K562 (cell line): ENCODE data around the gene EZH1. TPM values are rescaled to one million over a fixed set of nuclear protein-coding genes. Genes with fewer than 3 reads are reported as not detected.
A peak's percentile ranks its signal among the peaks of the same experiment; 100 is the strongest.

Source experiments
- ARID2 ChIP-seq: fragments of 450-650 bp; IDR thresholded peaks from 2 replicates; pipeline ENCODE4 v1.6.1; 2017; ENCODE audit warnings: antibody characterized with exemption, mild to moderate bottlenecking
- BCLAF1 ChIP-seq, 2 experiments: fragments of 450-650 bp in 1 of 2; IDR thresholded peaks; 2 replicates each; pipeline ENCODE4 v1.6.1; 2011 to 2017; ENCODE audit warnings: low read depth in 2 of 2, antibody characterized with exemption in 1 of 2, borderline replicate concordance in 1 of 2, low read length in 1 of 2, mild to moderate bottlenecking in 1 of 2, mixed read lengths in 1 of 2; ENCODE audit not compliant: control insufficient read depth in 1 of 2
- CBX1 ChIP-seq: sonication (generic); IDR thresholded peaks from 2 replicates; pipeline ENCODE4 v1.6.1; 2016; ENCODE audit warnings: antibody characterized with exemption, low read depth, mild to moderate bottlenecking
- GTF2E2 ChIP-seq: fragments of 200-800 bp; sonication (Bioruptor generic); IDR thresholded peaks from 2 replicates; pipeline ENCODE4 v1.6.1; 2016; ENCODE audit warnings: missing genetic modification characterization, missing compliant biosample characterization
- HSF4 ChIP-seq: fragments of 250-450 bp; sonication (Bioruptor Pico); IDR thresholded peaks from 2 replicates; pipeline ENCODE4 v2.1.2; 2022; ENCODE audit warnings: mild to moderate bottlenecking, moderate library complexity, borderline replicate concordance
- LEF1 ChIP-seq: fragments of 450-650 bp; IDR thresholded peaks from 2 replicates; pipeline ENCODE4 v1.6.1; 2016; ENCODE audit warnings: mild to moderate bottlenecking
- MCM2 ChIP-seq: fragments of 450-650 bp; IDR thresholded peaks from 2 replicates; pipeline ENCODE4 v1.6.1; 2017; ENCODE audit warnings: low read depth, mild to moderate bottlenecking
- MCM7 ChIP-seq, 2 experiments: fragments of 450-650 bp; IDR thresholded peaks; 2 replicates each; pipeline ENCODE4 v1.6.1; 2016 to 2018
- NKRF ChIP-seq: fragments of 450-650 bp; IDR thresholded peaks from 2 replicates; pipeline ENCODE4 v1.6.1; 2016; ENCODE audit warnings: borderline replicate concordance
- PHB ChIP-seq: fragments of 250-450 bp; sonication (Bioruptor Pico); IDR thresholded peaks from 2 replicates; pipeline ENCODE4 v1.5.0; 2021
- PML ChIP-seq: IDR thresholded peaks from 2 replicates; pipeline ENCODE4 v1.6.1; 2012; ENCODE audit warnings: low read length, inconsistent platforms
- POLR2AphosphoS2 ChIP-seq: IDR thresholded peaks from 2 replicates; pipeline ENCODE4 v1.6.1; 2012; ENCODE audit warnings: low read length, improper control_type of control experiment
- SIN3A ChIP-seq, 2 experiments: fragments of 150-350 bp in 1 of 2; IDR thresholded peaks; 2 replicates each; pipeline ENCODE4 v1.6.1; 2011 to 2016; ENCODE audit warnings: borderline replicate concordance in 2 of 2, low read depth in 2 of 2, low read length in 2 of 2, mild to moderate bottlenecking in 2 of 2, moderate library complexity in 2 of 2; ENCODE audit not compliant: control insufficient read depth in 1 of 2
- STAG1 ChIP-seq: sonication (generic); formaldehyde crosslinking; IDR thresholded peaks from 2 replicates; pipeline ENCODE4 v1.5.0; 2020; ENCODE audit warnings: missing genetic modification reagents, borderline replicate concordance
- TAF1 ChIP-seq: IDR thresholded peaks from 2 replicates; pipeline ENCODE4 v1.6.1; 2011; ENCODE audit warnings: mild to moderate bottlenecking, low read length, moderate library complexity; ENCODE audit not compliant: insufficient read depth, control insufficient read depth, severe bottlenecking; ENCODE audit errors: extremely low read depth
- TAF15 ChIP-seq: fragments of 200-400 bp; formaldehyde crosslinking; IDR thresholded peaks from 2 replicates; pipeline ENCODE4 v1.6.1; 2017; ENCODE audit warnings: mild to moderate bottlenecking, low read depth, low read length, moderate library complexity
- TCF7L2 ChIP-seq: fragments of 150-350 bp; IDR thresholded peaks from 2 replicates; pipeline ENCODE4 v1.6.1; 2016; ENCODE audit warnings: low read depth, mild to moderate bottlenecking, low read length, moderate library complexity
- XRCC3 ChIP-seq: fragments of 450-650 bp; IDR thresholded peaks from 2 replicates; pipeline ENCODE4 v1.6.1; 2017; ENCODE audit warnings: mild to moderate bottlenecking, moderate library complexity
- XRCC5 ChIP-seq: fragments of 200-400 bp; formaldehyde crosslinking; IDR thresholded peaks from 2 replicates; pipeline ENCODE4 v1.6.1; 2017; ENCODE audit warnings: low read depth, mild to moderate bottlenecking, low read length
- ZC3H4 ChIP-seq: sonication (generic); formaldehyde crosslinking; IDR thresholded peaks from 2 replicates; pipeline ENCODE4 v1.9.0; 2021; ENCODE audit warnings: missing genetic modification reagents, borderline replicate concordance
- ZC3H8 ChIP-seq: fragments of 450-650 bp; IDR thresholded peaks from 2 replicates; pipeline ENCODE4 v1.6.1; 2017
- ZNF3 ChIP-seq: fragments of 250-450 bp; sonication (Bioruptor Pico); IDR thresholded peaks from 2 replicates; pipeline ENCODE4 v1.5.0; 2021; ENCODE audit warnings: mild to moderate bottlenecking, moderate library complexity
- ZNF764 ChIP-seq: fragments of 250-450 bp; sonication (Bioruptor Pico); IDR thresholded peaks from 2 replicates; pipeline ENCODE4 v1.4.0; 2020; ENCODE audit warnings: low read depth, mild to moderate bottlenecking, moderate library complexity
- ZNF785 ChIP-seq: fragments of 250-450 bp; sonication (Bioruptor Pico); IDR thresholded peaks from 2 replicates; pipeline ENCODE4 v1.4.0; 2020; ENCODE audit warnings: mild to moderate bottlenecking
- ZNF79 ChIP-seq: fragments of 250-450 bp; sonication (Bioruptor Pico); IDR thresholded peaks from 2 replicates; pipeline ENCODE4 v1.4.0; 2020; ENCODE audit warnings: low read depth, mild to moderate bottlenecking, moderate library complexity
- polyA plus RNA-seq, 8 experiments: library from polyadenylated mRNA; depleted of rRNA in 4 of 8; stranded (reverse) in 5 of 8; unstranded in 3 of 8; fragments of >200 nt; fragmentation: Nextera tagmentation in 2 of 8; fragmentation: Illumina TruSeq in 1 of 8; extraction: Ambion mirVana in 2 of 8; extraction: Trizol in 1 of 8; gene quantifications; 2 replicates each; pipeline versions ENCODE4 v1.2.1 to v1.2.3, GENCODE V29; 2011 to 2014; ENCODE audit warnings: inconsistent platforms in 1 of 8, missing spikeins in 1 of 8
- total RNA-seq, 7 experiments: library from RNA; depleted of rRNA in 6 of 7; stranded (reverse); fragments of >200 nt in 6 of 7; fragmentation: Illumina TruSeq in 2 of 7; extraction: Trizol in 2 of 7; gene quantifications; 2 replicates each; pipeline versions ENCODE4 v1.2.1 to v1.2.3, GENCODE V29; 2011 to 2021; ENCODE audit warnings: low replicate concordance in 1 of 7

Gene EZH1
- total and polyA plus RNA-seq, 9 of the 15 experiments (the other 6 are each of a cell fraction or from before 2014, with no cell fraction given), result 8.6 to 40.8 (median 22.9) TPM

- no peak for TF ChIP-seq BCLAF1 (IDR thresholded peaks at IDR 0.05; ENCODE audit: borderline replicate concordance in 1 of 2, control insufficient read depth in 1 of 2, low read depth in 2 of 2, low read length in 1 of 2)
- TF ChIP-seq CBX1, result 0 out of 2 replicates have a peak, but pooled peaks have one; percentile 48
- no peak for TF ChIP-seq MCM2
- TF ChIP-seq ZNF79 (CRISPR knock-in tag), result no peak
- peak; percentile 22; the same call in 1 of the 2 replicates for TF ChIP-seq XRCC5
- no peak for TF ChIP-seq ZC3H8
- TF ChIP-seq NKRF, result no peak
- TF ChIP-seq ARID2, result no peak
- no peak for TF ChIP-seq POLR2AphosphoS2
- no peak for TF ChIP-seq ZNF785
- no peak for TF ChIP-seq TCF7L2
- no peak for TF ChIP-seq LEF1
- TF ChIP-seq PML, result peak; percentile 71
- peak in 1 of 2 experiments; percentile 37; a peak in 2 of 4 replicates for TF ChIP-seq SIN3A (IDR thresholded peaks at IDR 0.05; ENCODE audit: borderline replicate concordance in 2 of 2, control insufficient read depth in 1 of 2, low read depth in 2 of 2, low read length in 2 of 2)
- TF ChIP-seq TAF1, result no peak
- no peak for TF ChIP-seq ZNF3 (CRISPR knock-in tag)
- no peak for TF ChIP-seq XRCC3
- no peak for TF ChIP-seq STAG1
- TF ChIP-seq HSF4 (CRISPR knock-in tag), result no peak
- no peak for TF ChIP-seq ZNF764 (CRISPR knock-in tag)
- TF ChIP-seq MCM7 (IDR thresholded peaks at IDR 0.05), result no peak
- no peak for TF ChIP-seq GTF2E2 (tag)
- no peak for TF ChIP-seq PHB (CRISPR knock-in tag)
- no peak for TF ChIP-seq ZC3H4 (CRISPR knock-in tag)
- TF ChIP-seq TAF15, result no peak
These were observed 66.7 kb downstream of the EZH1 start (continued) for GRCh38 chr17:42677921-42678781.
